RCC 7860 (cell line): Measurements from ENCODE around the gene ZRSR2.

Source experiments
- DNase-seq: peaks from one replicate; pipeline ENCODE4 v3.0.0-alpha.2; 2015; ENCODE audit warnings: low spot score
- FAIRE-seq: peaks from 2 replicates; lab custom pipeline; 2012; peaks lifted over from hg19 to GRCh38; lab: Jason Lieb, UNC

The ZRSR2 gene

DNA sequence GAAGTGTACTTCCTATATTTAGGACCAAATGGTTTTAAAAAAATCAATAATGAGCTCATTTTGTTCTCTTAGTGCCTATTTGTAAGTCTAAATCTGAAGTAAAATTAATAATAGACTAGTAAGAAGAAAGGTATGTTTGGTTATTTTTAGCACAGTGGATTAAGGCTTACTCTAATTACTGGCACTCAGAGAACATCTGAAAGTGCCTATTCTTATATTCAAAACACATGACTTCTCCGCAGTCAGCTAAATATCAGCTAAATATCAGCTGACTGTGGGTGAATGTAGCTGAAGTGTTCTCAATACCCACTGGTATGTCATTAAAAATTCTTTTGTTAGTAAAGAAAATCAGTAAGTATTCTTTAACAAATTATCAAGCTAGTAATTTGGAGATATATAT, 58.3 kb downstream of the ZRSR2 start:
- no peak for DNase-seq
- no peak for FAIRE-seq

DNA sequence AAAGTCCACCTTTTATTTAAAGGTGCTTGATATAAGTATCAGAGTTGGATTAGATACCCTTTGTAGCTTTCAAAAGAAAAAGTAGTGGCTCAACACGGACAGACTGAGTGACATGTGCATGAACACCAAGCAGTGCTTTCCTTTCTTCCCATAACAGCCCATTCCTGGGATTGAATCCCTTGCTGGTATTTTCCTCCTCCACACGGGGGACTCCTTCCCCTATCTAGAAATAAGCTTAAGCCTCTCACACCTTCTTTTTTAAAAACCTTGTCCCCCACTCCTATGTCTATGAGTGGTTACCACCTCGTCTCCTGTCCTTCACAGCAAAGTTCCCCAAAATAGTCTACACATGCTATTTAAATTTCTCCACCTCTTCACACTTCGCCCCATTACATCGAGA, 59.3 kb downstream of the ZRSR2 start:
- no peak for FAIRE-seq
- DNase-seq, result no peak

DNA sequence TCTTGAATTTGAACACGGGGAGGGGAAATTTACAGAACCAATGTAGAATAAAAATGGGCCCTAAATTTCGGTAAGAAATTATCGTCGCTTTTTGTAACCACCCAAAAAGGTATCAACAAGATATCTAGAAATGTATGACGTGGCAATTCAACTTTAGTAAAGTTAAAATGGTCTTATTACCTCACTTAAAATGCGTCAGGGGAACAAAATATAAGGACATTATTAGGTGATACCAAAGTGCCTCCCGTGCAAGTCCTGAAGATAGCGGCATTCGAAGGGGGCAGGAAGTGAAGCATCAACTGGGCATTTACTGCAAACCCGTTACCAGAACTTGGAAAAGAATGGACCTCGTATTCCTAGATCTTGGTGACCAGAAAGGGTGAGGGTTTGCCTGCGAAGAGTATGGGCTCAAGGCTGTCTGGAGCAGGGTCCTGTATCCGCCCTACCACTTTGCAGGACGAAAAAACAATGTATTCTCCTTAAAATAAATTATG, 63.3 kb downstream of the ZRSR2 start:
- FAIRE-seq (peak; percentile 41), DNase-seq (no peak)

DNA sequence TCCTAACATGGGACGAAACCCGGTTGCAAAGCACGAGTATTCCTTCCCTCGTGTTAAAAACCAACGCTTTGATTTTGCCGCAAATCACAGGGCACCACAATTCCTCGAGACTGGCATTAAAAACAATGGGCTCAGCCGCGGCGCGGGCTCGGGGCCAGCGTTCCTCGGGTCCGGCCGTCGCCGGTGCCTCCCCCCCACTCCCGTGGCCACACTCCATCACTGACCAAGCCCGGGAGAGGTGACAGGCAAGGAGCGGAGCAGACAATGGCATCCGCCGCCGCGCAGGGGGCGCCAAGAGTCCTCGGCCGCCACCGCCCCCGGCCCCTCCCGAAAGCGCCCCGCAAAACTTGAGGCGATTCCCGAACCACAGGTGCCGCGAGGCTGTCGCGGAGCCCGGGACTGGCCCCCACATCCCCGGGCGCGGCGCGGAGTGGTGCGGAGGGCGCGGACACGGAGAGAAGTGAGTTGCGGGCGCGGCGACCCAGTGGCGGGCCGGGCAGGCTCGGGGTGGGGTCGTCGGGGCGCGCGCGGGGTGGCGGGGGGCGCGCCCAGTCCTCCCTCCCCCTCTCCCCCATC, 63.9 kb downstream of the ZRSR2 start:
- FAIRE-seq, result no peak
- DNase-seq, result peak; percentile 23

DNA sequence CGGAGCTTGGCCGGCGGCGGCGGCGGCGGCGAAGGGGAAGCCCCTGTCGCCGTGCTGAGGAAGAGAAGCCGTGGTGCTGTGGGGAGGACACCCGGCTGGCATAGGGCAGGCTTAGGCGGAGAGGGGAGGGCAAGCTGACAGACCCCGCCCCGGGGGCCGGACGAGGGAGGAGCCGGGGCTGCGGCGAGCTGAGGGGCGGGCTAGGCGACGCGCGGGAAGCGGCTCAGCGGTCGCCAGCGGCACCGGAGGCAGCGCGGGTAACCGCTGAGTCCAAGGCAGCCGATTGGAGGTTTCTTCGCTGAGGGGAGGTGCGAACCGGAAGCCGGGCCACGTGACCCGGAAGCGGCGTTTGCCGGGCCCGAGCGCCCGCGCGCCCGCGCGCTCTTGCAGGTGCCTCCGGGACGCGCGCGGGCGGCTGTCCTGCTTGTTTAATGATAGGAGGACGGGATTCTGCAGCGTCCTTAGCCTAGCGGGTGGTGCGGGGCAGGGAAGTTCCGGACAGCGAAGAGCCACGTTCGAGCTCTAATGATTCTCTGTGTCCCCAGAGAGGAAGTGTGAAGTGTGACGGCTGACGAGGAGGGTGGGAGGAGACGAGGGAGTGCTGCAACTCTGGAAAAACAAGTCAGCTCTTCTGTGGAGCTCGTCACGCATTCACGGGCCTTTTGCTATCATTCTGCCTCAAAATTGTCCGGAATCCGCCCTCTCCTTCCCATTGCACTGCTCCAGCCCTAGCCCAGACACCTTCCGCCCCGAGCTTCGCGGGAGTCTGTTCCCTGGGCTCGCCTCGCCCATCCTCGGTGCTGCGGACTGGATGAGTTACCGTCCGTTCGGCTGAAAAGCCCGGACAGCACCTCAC, 64.7 kb downstream of the ZRSR2 start, which contains the start of gene AP1S2:
Gene AP1S2, minus strand, starts transcription at position 102 of the 856 bp plus-strand sequence. CDS start 2,289 bp downstream, outside the sequence.
- DNase-seq, result peak; percentile 82
- FAIRE-seq, result no peak

DNA sequence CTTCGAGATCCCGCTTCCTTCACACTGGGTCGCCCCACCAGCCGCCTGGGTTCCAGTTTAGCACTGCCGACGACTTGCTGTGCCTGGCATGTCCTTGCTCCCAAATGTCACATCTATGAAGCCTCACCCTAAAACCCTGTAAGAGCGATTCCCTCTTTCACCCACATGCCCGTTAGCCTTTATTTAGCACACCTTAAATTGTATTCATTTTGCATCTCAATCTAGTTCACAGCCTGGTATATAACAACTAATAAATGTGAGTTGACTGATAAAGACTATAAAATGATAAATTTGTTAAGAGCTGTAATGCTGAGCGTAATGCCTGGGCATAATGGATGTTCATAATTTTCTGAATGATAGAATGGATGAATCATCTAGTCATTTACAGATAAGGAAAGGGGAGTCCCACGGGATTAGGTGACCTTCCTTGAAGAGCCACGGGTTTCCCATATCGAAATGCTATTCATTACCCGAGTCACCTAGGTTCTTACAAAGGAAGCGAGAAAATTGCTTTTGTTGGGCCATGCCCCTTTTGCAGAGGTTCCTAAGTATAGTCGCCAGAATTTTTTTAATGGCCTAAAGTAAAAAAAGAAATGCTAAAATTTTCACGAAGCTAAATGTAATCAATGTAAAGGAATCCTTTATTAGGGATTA, 65.4 kb downstream of the ZRSR2 start:
- FAIRE-seq, result no peak

DNA sequence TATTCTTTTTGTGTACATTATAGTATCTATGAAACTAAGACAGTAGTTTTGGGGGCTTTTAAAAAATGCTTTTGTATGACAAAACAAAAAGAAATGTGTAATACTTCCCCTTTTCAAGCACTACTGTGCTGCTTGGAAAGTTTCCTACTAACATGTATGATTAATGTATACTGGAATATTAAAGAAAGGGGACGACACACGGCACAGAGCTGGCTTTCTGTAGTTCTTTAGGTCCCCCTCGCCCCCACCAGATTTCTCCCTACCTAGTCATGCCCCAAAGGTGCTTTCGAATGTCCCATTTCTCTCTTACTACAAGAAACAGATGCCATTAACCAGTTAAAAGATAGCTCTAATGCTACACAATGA, 65.9 kb downstream of the ZRSR2 start:
- no peak for DNase-seq
- FAIRE-seq, result no peak

More for the DNA sequence above, 65.4 kb downstream of the ZRSR2 start:
- DNase-seq, result no peak

DNA sequence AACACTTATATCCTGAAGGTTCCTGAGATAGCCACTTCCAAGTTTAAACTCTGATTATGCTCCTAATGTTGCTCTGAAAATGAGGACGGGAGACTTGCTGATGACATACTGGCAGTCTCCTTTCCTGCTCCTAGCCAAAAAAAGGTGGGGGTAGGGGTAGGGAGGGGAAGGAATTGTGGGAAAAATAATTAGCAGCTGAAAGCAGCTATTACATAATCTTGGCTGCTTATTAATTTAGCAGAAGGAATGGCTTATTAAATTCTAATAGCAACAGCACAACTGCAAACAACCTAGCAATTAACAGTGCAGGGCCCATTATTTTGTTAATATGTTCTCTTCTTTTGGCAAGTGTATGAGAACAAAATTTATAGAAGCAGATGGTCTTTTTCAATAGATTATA, 66.4 kb downstream of the ZRSR2 start:
- DNase-seq (no peak), FAIRE-seq (no peak)

DNA sequence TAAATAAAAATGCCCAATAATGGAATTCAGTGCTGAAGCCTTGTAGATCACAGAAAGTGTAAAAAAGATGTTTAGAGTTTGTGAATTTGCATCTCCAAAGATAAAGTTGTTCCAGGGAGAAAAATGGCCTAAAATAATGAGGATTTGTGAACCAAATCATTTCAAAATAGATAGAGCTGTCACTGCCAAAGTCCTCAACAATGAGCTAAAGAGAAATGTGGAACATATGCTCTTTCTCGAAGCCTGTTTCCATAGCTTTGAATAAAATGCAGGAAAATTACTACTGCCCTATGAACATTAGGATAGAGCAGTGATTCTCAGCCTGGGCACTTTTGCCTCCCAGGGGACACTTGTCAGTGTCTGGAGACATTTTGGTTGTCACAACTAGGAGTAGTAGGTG, 67.8 kb downstream of the ZRSR2 start:
- DNase-seq, result no peak
- no peak for FAIRE-seq

DNA sequence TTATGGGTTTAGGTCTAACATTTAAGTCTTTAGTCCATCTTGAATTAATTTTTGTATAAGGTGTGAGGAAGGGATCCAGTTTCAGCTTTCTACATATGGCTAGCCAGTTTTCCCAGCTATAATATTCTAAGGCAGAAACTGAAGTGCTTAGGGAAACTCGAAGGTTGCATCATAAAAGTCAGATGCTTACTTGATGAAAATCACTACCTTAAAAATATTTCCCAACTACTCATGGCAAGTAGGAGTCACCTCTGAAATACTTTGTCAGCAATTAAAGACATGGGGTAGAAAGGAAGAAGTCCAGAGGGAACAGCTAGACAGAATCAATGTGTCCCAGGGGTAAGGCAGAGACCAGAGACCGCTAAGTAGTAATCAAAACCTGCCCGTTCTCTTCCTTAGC, 70.6 kb downstream of the ZRSR2 start:
- no peak for DNase-seq
- no peak for FAIRE-seq

DNA sequence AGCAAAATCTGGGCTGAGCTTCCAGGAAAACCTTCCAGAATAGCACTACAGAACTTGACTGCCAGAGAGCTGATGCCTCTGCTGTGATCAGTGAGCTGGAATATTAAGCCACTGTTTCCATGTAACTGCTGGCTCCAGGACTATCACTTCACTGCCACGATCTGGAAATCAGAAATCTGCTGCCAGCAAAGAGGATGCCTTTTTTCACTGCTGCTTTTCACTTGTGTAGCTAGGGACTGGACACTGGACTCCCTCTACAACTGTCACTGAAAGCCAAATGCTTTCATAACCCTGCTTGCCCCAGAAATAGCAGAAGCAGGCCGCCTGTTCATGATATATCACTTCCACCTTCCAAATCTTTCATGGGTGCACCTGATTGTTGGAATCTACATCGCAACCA, 73.7 kb downstream of the ZRSR2 start:
- no peak for FAIRE-seq
- DNase-seq, result no peak

DNA sequence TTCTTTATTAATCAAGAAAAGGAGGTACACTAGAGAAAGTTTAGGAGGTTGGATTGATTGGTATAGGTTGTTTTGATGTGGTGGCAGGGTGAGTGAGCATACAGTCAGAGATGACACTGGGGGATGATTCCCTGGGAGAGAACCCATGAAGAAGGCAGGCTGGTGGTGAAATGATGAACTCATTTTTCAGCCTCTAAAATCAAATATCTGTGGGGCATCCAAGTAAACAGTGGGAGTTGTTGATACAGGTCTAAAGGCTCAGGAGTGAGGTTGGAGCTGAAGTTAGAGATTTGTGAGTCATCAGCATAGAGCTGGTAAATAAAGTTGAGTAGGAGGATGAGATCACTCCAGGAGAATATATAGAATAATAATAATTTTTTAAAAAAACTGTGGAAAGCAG, 74.3 kb downstream of the ZRSR2 start:
- peak; percentile 62 for FAIRE-seq
- DNase-seq, result peak; percentile 34

DNA sequence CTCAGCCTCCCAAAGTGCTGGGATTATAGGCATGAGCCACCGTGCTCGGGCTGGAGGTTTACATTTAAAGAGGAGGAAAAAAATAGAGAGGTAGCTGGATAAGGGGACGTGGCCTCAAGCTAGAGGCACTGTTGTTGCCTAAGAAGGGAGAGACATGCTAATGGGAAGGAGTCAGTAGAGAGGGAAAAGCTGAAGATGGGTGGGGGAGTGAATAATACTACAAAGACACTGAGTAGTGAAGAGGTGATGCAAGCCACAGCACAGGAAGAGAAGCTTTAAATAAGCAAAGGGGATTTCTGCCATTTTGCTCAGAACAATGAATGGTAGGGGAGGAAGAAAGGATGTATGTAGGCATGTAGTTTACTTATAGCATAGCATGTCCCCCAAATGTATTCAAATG, 75.9 kb downstream of the ZRSR2 start:
- DNase-seq, result no peak
- FAIRE-seq, result no peak

DNA sequence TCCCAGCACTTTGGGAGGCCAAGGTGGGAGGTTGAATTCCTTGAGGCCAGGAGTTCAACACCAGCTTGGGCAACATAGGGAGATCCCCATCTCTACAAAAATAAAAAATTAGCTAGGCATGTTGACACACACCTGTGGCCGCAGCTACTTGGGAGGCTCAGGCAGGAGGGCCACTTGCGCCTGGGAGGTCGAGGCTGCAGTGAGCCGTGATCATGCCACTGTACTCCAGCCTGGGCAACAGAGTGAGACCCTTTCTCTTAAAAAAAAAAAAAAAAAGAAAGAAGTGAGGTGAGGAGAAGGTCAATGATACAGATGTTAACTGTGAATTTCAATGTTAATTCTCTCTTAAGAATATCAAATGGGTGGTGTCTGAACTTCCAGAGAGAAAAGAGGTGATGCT, 79.4 kb downstream of the ZRSR2 start:
- FAIRE-seq (no peak), DNase-seq (no peak)

DNA sequence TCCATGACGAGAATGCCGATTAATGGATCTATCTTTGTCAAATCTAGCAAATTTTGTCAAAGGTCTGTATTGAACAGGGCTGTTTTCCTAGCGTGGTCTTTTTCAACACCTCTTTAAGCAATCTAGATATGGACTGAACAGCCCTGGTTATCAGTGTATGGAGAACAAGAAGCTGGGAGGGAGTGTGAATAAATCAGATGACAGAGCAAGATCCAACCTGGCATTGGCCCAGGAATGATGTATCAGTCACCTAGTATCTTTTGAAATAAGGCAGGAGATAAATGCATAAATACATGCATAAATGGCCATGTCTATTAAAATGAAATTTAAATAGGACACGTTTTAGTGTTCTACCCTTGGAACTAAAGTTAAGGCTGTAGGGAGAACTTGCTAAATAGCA, 80.0 kb downstream of the ZRSR2 start:
- DNase-seq (no peak), FAIRE-seq (no peak)
